ENCODE results near the gene TSR3.

DNA sequence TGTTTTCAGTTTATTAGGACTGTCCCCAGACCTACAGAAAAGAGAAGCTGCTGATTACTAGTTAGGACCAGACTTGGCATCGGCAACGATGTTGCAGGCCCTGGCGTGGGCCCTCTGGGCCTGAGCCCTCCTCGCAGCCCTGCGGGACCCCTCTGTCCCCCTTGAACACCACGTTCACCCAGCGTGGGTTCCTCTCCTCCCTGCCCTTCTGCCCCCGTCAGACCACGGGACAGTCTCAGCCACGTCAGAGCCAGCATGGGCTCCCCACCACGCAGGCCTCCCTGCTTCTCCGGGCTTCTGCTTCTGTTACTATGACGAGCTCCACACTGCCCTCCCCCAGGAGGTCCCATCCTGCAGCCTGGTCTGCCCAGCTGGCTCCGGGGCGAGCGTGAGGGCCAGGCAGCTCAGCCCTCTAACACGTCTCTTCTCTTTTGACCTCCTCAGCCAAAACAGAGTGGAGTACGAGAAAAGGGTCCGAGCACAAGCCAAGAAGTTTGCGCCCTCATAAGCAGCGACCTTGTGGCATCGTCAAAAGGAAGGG lies 27.3 kb downstream of the TSR3 start:
- TF ChIP-seq, protein P1, sequence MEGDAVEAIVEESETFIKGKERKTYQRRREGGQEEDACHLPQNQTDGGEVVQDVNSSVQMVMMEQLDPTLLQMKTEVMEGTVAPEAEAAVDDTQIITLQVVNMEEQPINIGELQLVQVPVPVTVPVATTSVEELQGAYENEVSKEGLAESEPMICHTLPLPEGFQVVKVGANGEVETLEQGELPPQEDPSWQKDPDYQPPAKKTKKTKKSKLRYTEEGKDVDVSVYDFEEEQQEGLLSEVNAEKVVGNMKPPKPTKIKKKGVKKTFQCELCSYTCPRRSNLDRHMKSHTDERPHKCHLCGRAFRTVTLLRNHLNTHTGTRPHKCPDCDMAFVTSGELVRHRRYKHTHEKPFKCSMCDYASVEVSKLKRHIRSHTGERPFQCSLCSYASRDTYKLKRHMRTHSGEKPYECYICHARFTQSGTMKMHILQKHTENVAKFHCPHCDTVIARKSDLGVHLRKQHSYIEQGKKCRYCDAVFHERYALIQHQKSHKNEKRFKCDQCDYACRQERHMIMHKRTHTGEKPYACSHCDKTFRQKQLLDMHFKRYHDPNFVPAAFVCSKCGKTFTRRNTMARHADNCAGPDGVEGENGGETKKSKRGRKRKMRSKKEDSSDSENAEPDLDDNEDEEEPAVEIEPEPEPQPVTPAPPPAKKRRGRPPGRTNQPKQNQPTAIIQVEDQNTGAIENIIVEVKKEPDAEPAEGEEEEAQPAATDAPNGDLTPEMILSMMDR (IDR thresholded peaks at IDR 0.05): no peak
- TF ChIP-seq ZFX (IDR thresholded peaks at IDR 0.05; ENCODE audit: borderline replicate concordance): no peak

Measured in 22Rv1 (cell line).